Measurements from ENCODE around the gene NUDT3.

DNA sequence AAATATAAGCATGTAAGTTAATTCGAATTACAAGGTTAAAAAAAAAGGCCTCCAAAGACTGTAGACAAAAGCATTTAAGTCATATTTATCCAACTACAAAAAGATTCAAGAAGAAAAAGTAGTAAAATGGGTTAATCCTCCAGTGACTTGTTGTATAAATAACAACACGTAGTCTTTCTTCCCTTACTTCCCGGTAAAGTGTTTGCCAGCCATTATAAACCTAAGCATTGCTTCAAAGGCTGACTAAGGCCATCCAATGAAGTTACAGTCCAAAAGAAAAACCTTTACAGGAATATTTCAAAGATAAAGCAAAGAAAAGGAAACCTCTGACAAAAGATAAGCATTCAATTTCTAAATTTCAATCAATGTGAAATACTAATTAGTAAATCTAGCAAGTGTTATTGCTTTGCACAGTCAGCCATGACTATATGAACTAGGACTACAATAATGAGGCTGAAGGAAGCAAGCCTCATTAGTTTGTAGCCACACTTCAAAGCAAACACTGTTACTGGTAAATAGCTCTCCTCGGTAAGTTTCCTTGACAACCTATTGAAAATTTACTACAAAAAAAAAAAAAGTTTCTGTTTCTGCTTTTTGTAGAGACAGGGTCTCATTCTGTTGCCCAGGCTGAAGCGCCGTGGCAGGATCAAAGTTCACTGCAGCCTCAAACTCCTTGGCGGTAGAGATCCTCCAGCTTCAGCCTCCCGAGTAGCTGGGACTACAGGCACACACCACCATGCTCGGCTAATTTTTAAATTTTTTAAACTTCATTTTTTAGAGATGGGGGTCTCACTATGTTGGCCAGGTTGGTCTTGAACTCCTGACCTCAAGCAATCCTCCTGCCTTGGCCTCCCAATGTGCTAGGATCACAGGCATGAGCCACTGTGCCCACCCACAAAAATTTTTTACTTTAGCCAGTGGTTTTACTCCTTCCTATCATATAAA, 46.0 kb downstream of the NUDT3 start:
- TF ChIP-seq, protein P1, sequence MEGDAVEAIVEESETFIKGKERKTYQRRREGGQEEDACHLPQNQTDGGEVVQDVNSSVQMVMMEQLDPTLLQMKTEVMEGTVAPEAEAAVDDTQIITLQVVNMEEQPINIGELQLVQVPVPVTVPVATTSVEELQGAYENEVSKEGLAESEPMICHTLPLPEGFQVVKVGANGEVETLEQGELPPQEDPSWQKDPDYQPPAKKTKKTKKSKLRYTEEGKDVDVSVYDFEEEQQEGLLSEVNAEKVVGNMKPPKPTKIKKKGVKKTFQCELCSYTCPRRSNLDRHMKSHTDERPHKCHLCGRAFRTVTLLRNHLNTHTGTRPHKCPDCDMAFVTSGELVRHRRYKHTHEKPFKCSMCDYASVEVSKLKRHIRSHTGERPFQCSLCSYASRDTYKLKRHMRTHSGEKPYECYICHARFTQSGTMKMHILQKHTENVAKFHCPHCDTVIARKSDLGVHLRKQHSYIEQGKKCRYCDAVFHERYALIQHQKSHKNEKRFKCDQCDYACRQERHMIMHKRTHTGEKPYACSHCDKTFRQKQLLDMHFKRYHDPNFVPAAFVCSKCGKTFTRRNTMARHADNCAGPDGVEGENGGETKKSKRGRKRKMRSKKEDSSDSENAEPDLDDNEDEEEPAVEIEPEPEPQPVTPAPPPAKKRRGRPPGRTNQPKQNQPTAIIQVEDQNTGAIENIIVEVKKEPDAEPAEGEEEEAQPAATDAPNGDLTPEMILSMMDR (IDR thresholded peaks at IDR 0.05): no peak
- TF ChIP-seq POLR2A (IDR thresholded peaks at IDR 0.05): no peak
